IPS-18a (cell line): ENCODE measurements around the gene HERC6.
"Not testable (repeated sequence)": the region's sequence is repeated elsewhere in the genome, so short reads cannot be mapped to it uniquely, and the experiment has no call there.

Source experiments
- H3K27ac ChIP-seq: one replicate; pipeline ENCODE4 v1.5.1; 2013; ENCODE audit warnings: low read length
- H3K27me3 ChIP-seq: one replicate; pipeline ENCODE4 v1.6.1; 2013; ENCODE audit warnings: mild to moderate bottlenecking, low read length; ENCODE audit not compliant: control insufficient read depth, insufficient read depth
- H3K36me3 ChIP-seq: one replicate; pipeline ENCODE4 v1.6.1; 2013; ENCODE audit warnings: low read depth, low read length; ENCODE audit not compliant: control insufficient read depth
- H3K4me1 ChIP-seq: one replicate; pipeline ENCODE4 v1.6.1; 2013; ENCODE audit warnings: low read depth, low read length; ENCODE audit not compliant: control insufficient read depth
- H3K4me3 ChIP-seq: one replicate; pipeline ENCODE4 v1.5.1; 2013; ENCODE audit warnings: low read length
- H3K9ac ChIP-seq: one replicate; pipeline ENCODE4 v1.6.1; 2013; ENCODE audit warnings: mild to moderate bottlenecking, low read length, moderate library complexity
- H3K9me3 ChIP-seq: one replicate; pipeline ENCODE4 v1.6.1; 2013; ENCODE audit warnings: low read depth, low read length; ENCODE audit not compliant: control insufficient read depth

Gene HERC6

DNA sequence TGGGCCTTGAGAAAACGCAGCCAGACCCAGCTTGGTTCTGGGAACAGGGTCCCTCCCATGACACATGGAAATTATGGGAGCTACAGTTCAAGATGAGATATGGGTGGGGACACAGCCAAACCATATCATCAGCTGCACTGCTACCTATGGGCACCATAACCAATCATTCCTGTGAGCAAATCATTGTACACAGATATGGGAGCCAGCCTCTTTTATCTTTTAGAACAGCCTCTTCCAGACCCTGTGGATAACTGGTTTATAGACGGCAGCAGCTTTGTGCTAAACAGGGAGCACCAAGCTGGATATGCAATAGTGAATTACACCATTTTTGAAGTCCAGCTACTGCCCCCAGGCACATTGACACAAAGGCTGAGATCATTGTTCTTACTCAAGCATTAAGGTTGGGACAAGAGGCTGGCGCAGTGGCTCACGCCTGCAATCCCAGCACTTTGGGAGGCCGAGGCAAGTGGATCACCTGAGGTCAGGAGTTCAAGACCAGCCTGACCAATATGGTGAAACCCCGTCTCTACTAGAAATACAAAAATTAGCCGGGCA lies 69.6 kb downstream of the HERC6 start:
- not testable (repeated sequence) for H3K36me3 ChIP-seq, H3K27me3 ChIP-seq, H3K4me1 ChIP-seq, H3K4me3 ChIP-seq, H3K27ac ChIP-seq, H3K9me3 ChIP-seq, H3K9ac ChIP-seq

DNA sequence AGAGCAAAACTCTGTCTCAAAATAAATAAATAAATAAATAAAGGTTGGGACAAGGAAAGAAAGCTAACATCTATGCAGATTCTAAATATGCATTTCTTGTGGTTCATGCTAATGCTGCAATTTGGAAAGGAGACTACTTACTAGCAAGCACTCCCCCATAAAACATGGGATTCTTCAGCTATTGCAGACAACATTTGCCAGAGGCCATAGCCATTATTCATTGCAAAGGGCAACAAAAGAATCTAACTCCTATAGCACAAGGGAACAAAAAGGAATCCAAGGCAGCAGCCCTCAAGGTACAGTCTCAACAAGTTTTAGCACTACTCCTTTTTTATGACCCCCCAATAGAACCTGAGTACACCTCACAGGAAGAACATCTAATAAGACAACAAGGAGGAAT lies 70.2 kb downstream of the HERC6 start:
- Histone ChIP-seq H3K4me1 (no peaks in the 10 kb centered on the region), H3K36me3 (no peaks in the 10 kb centered on the region)

GRCh38 chr4:88449290-88449689 lies 70.6 kb downstream of the HERC6 start:
- Histone ChIP-seq H3K27ac (no peak overlapping the region), H3K9ac (no peak overlapping the region), H3K27me3 (no peaks in the 10 kb centered on the region), H3K9me3 (no peaks in the 10 kb centered on the region), H3K4me3 (no peak overlapping the region), H3K4me1 (no peaks in the 10 kb centered on the region), H3K36me3 (no peaks in the 10 kb centered on the region)

More for the DNA sequence above, 70.2 kb downstream of the HERC6 start:
- Histone ChIP-seq H3K9ac (no peak overlapping the region), H3K9me3 (no peaks in the 10 kb centered on the region), H3K27me3 (no peaks in the 10 kb centered on the region), H3K27ac (no peak overlapping the region), H3K4me3 (no peak overlapping the region)

DNA sequence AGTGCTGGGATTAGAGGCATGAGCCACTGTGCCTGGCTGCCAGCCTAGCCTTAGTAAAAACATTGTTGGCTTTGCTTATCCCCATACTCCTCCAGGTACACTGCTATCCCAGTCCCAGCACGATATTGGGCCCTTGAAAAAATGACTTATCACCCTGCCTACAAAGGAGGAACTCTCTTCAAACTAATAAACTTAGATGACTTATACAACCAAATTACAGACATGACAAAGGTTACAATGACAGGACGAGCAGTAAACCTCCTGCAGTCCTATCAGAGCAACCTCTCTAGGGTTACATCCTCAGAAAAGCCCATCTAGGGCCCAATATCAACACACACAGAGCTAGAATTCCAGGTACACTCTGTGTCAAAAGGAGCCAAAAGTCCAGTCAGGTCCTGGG lies 72.6 kb downstream of the HERC6 start:
- H3K4me1 ChIP-seq: no peaks in the 10 kb centered on the region
- no peak overlapping the region for H3K9ac ChIP-seq
- H3K36me3 ChIP-seq: no peaks in the 10 kb centered on the region
- H3K27ac ChIP-seq: no peak overlapping the region
- no peaks in the 10 kb centered on the region for H3K27me3 ChIP-seq
- no peak overlapping the region for H3K4me3 ChIP-seq
- no peaks in the 10 kb centered on the region for H3K9me3 ChIP-seq

- H3K9ac ChIP-seq: no peak overlapping the region
- no peaks in the 10 kb centered on the region for H3K36me3 ChIP-seq
- no peak overlapping the region for H3K27ac ChIP-seq
- H3K4me1 ChIP-seq: no peaks in the 10 kb centered on the region
- H3K27me3 ChIP-seq: peaks cover 11% of the 10 kb centered on the region
- H3K4me3 ChIP-seq: no peak overlapping the region
- H3K9me3 ChIP-seq: no peaks in the 10 kb centered on the region
Measured at GRCh38 chr4:88452912-88453311, 74.3 kb downstream of the HERC6 start.

- H3K36me3 ChIP-seq: no peaks in the 10 kb centered on the region
- H3K4me1 ChIP-seq: no peaks in the 10 kb centered on the region
- no peak within 1 kb of the TSS for H3K27ac ChIP-seq
- H3K27me3 ChIP-seq: peaks cover 27% of the 10 kb centered on the region
- peak within 1 kb of the TSS; percentile 59 for H3K4me3 ChIP-seq
- no peak within 1 kb of the TSS for H3K9ac ChIP-seq
- no peaks in the 10 kb centered on the region for H3K9me3 ChIP-seq
Measured at GRCh38 chr4:88456670-88457306, 78.1 kb downstream of the HERC6 start, which contains the start of gene HERC5. HERC5 (plus strand) TSS chr4:88457119; CDS start chr4:88457270, 151 bp downstream.

- no peaks in the 10 kb centered on the region for H3K36me3 ChIP-seq
- no peak overlapping the region for H3K9ac ChIP-seq
- H3K27ac ChIP-seq: no peak overlapping the region
- no peaks in the 10 kb centered on the region for H3K9me3 ChIP-seq
- peak overlapping the region; percentile 59 for H3K4me3 ChIP-seq
- no peaks in the 10 kb centered on the region for H3K4me1 ChIP-seq
- H3K27me3 ChIP-seq: peaks cover 27% of the 10 kb centered on the region
Measured at GRCh38 chr4:88457307-88458103, 78.9 kb downstream of the HERC6 start.

- H3K4me3 ChIP-seq: peak overlapping the region; percentile 59
- H3K9ac ChIP-seq: no peak overlapping the region
- H3K36me3 ChIP-seq: no peaks in the 10 kb centered on the region
- H3K4me1 ChIP-seq: no peaks in the 10 kb centered on the region
- H3K9me3 ChIP-seq: no peaks in the 10 kb centered on the region
- H3K27me3 ChIP-seq: peaks cover 27% of the 10 kb centered on the region
- no peak overlapping the region for H3K27ac ChIP-seq
Measured at GRCh38 chr4:88458104-88458740, 79.6 kb downstream of the HERC6 start.

- Histone ChIP-seq H3K4me1 (peaks cover 6% of the 10 kb centered on the region), H3K9ac (no peak overlapping the region), H3K9me3 (no peaks in the 10 kb centered on the region), H3K36me3 (no peaks in the 10 kb centered on the region), H3K27ac (no peak overlapping the region), H3K4me3 (no peak overlapping the region), H3K27me3 (no peaks in the 10 kb centered on the region)
Measured at GRCh38 chr4:88465653-88466192, 87.1 kb downstream of the HERC6 start.

DNA sequence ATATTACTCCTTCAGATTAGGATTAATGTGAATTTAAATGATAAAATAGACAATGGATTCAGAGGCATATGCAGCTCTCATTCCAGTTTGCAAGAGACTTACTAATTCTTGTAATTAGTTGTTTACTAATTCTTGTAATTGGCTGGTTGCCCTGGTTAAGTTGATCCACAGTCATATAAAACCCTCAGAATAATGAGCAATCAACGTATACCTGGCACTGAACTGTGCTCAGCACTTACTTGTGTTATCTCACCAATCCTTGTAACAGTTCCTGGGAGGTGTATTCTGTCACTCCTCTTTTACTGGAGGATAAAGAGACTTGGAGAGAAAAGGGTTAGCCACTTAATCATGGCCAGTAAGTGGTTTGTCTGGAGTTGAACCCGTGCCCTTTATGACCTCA lies 88.7 kb downstream of the HERC6 start:
- H3K36me3 ChIP-seq: peaks cover under 1% of the 10 kb centered on the region

DNA sequence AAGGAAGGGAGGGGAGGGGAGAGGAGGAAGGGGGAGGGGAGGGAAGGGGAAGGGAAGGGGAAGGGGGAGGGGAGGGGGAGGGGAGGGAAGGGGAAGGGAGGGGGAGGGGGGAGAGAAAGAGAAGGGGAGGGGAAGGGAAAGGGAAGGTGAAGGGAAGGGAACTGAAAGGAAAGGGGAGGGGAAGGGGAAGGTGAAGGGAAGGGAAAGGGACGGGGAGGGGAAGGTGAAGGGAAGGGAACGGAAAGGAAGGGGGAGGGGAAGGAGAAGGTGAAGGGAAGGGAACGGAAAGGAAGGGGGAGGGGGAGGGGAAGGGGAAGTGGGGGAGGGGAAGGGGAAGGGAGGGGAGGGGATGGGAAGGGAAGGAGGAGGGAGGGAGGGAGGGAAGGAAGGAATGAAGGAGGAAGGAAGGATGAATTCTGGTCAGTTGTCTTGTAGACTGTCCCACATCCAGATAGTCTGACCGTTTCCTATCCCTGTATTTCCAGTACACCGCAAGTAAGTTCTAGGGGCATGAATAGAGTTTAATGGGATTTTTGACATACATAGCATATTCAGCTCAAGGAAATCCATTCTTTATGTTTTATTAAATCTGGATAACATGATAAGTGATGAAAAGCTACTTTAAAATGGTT lies 98.7 kb downstream of the HERC6 start:
- Histone ChIP-seq H3K9ac (no peak overlapping the region), H3K36me3 (peaks cover 4% of the 10 kb centered on the region), H3K9me3 (no peaks in the 10 kb centered on the region), H3K27ac (no peak overlapping the region), H3K4me1 (no peaks in the 10 kb centered on the region), H3K27me3 (no peaks in the 10 kb centered on the region), H3K4me3 (no peak overlapping the region)

More for the DNA sequence above, 88.7 kb downstream of the HERC6 start:
- Histone ChIP-seq H3K9ac (no peak overlapping the region), H3K4me1 (peaks cover 6% of the 10 kb centered on the region), H3K27ac (no peak overlapping the region), H3K9me3 (no peaks in the 10 kb centered on the region), H3K4me3 (no peak overlapping the region), H3K27me3 (no peaks in the 10 kb centered on the region)
